ENCODE measurements around the gene RYR1.
"Not testable (repeated sequence)": the region's sequence is repeated elsewhere in the genome, so short reads cannot be mapped to it uniquely, and the experiment has no call there.

The RYR1 gene

DNA sequence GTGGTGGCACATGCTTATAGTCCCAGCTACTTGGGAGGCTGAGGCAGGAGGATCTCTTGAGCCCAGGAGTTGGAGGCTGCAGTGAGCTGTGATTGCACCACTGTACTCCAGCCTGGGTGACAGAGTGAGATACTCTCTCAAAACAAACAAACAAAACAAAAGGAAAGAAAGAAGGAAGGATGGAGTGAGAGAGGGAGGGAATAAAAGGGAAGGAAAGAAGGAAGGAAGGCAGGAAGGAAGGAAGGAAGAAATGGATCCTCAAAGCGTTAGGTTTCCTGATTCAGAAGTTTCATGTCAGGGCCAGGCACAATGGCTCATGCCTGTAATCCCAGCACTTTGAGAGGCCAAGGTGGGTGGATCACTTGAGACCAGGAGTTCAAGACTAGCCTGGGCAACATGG, 84.5 kb downstream of the RYR1 start:
- H3K36me3 ChIP-seq (ENCODE audit: control insufficient read depth, insufficient read depth, low read length); H3K4me1 ChIP-seq (ENCODE audit: control insufficient read depth, insufficient read depth, low read length, poor library complexity, severe bottlenecking); H3K27ac ChIP-seq (ENCODE audit: low read depth, low read length, severe bottlenecking); H3K9me3 ChIP-seq (ENCODE audit: control insufficient read depth, low read length); H3K4me3 ChIP-seq (ENCODE audit: extremely low read depth, insufficient read depth, low read length, poor library complexity, severe bottlenecking): not testable (repeated sequence)
- 88 to 92% methylated on average over 1 of the region's 1 CpG for WGBS, 2 experiments (ENCODE audit: insufficient coverage in 2 of 2)

DNA sequence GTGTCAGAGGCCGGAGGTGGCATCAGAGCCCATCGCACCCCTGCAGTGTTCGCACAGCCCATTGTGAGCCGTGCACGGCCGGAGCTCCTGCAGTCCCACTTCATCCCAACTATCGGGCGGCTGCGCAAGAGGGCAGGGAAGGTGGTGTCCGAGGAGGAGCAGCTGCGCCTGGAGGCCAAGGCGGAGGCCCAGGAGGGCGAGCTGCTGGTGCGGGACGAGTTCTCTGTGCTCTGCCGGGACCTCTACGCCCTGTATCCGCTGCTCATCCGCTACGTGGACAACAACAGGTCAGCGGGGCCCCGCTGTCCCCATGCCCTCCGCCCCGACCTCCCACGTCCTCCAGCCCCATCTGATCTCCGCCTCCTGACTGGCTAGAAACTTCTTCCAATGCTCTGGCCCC, 85.7 kb downstream of the RYR1 start:
- H3K27ac ChIP-seq (ENCODE audit: low read depth, low read length, severe bottlenecking): no peak overlapping the region
- no peaks in the 10 kb centered on the region for H3K36me3 ChIP-seq (ENCODE audit: control insufficient read depth, insufficient read depth, low read length)
- H3K4me3 ChIP-seq (ENCODE audit: extremely low read depth, insufficient read depth, low read length, poor library complexity, severe bottlenecking): no peak overlapping the region
- no peaks in the 10 kb centered on the region for H3K9me3 ChIP-seq (ENCODE audit: control insufficient read depth, low read length)
- no peaks in the 10 kb centered on the region for H3K4me1 ChIP-seq (ENCODE audit: control insufficient read depth, insufficient read depth, low read length, poor library complexity, severe bottlenecking)
- 93 to 95% methylated on average over 23 to 24 of the region's 26 CpGs for WGBS, 2 experiments (ENCODE audit: insufficient coverage in 2 of 2)

DNA sequence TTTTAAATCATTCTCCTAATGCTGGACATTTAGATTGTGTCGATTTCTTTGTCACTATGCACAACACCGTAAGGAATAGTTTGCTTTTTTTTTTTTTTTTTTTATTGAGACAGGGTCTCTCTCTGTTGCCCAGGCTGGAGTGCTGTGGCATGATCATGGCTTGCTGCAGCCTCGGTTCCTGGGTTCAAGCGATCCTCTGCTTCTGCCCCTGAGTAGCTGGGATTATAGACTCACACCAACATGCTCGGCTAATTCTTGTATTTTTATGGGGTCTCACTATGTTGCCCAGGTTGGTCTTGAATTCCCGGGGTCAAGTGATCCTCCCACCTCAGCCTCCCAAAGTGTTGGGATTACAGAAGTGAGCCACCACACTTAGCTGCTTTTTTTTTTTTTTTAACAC, 86.5 kb downstream of the RYR1 start:
- Histone ChIP-seq H3K4me3 (ENCODE audit: extremely low read depth, insufficient read depth, low read length, poor library complexity, severe bottlenecking) (no peak overlapping the region), H3K4me1 (ENCODE audit: control insufficient read depth, insufficient read depth, low read length, poor library complexity, severe bottlenecking) (no peaks in the 10 kb centered on the region), H3K36me3 (ENCODE audit: control insufficient read depth, insufficient read depth, low read length) (no peaks in the 10 kb centered on the region), H3K9me3 (ENCODE audit: control insufficient read depth, low read length) (no peaks in the 10 kb centered on the region), H3K27ac (ENCODE audit: low read depth, low read length, severe bottlenecking) (no peak overlapping the region)
- 87 to 94% methylated on average over 3 to 5 of the region's 6 CpGs for WGBS, 2 experiments (ENCODE audit: insufficient coverage in 2 of 2)

DNA sequence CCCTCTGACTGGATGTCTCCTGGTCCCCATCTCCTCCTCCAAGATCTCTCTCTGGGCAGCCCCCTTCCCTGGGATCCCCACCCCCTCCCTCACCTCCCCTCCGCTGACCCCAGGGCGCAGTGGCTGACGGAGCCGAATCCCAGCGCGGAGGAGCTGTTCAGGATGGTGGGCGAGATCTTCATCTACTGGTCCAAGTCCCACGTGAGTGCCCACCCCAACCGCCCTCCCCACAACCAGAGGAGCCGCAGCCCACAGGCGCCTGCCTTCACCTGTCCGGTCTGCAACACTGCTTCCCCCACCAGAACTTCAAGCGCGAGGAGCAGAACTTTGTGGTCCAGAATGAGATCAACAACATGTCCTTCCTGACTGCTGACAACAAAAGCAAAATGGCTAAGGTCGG, 89.4 kb downstream of the RYR1 start:
- Histone ChIP-seq H3K4me1 (ENCODE audit: control insufficient read depth, insufficient read depth, low read length, poor library complexity, severe bottlenecking) (no peaks in the 10 kb centered on the region), H3K36me3 (ENCODE audit: control insufficient read depth, insufficient read depth, low read length) (no peaks in the 10 kb centered on the region), H3K9me3 (ENCODE audit: control insufficient read depth, low read length) (no peaks in the 10 kb centered on the region), H3K27ac (ENCODE audit: low read depth, low read length, severe bottlenecking) (no peak overlapping the region), H3K4me3 (ENCODE audit: extremely low read depth, insufficient read depth, low read length, poor library complexity, severe bottlenecking) (no peak overlapping the region)
- WGBS, 2 experiments (ENCODE audit: insufficient coverage in 2 of 2): 94 to 96% methylated on average over 12 to 14 of the region's 15 CpGs

DNA sequence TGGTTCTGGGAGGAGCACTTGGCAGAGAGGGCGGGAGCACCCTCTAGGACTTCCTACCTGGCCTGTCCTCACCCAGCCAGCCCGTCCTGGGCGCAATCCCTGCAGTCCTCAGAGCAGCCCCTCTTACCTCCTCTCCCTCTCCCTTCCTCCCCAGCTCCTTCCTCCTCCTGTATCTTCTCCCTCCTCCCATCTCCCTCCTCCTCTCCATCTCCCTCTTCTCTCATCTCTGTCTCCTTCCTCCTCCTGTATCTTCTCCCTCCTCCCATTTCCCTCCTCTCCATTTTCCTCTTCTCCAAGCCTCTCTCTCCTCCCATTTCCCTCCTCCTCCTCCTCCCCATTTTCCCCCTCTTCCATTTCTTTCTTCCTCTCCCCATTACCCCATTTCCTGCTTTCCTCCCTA, 89.8 kb downstream of the RYR1 start:
- WGBS, 2 experiments (ENCODE audit: insufficient coverage in 2 of 2): 87 to 100% methylated on average over 2 to 3 of the region's 3 CpGs
- Histone ChIP-seq H3K9me3 (ENCODE audit: control insufficient read depth, low read length) (no peaks in the 10 kb centered on the region), H3K4me3 (ENCODE audit: extremely low read depth, insufficient read depth, low read length, poor library complexity, severe bottlenecking) (no peak overlapping the region), H3K4me1 (ENCODE audit: control insufficient read depth, insufficient read depth, low read length, poor library complexity, severe bottlenecking) (no peaks in the 10 kb centered on the region), H3K36me3 (ENCODE audit: control insufficient read depth, insufficient read depth, low read length) (no peaks in the 10 kb centered on the region), H3K27ac (ENCODE audit: low read depth, low read length, severe bottlenecking) (no peak overlapping the region)

DNA sequence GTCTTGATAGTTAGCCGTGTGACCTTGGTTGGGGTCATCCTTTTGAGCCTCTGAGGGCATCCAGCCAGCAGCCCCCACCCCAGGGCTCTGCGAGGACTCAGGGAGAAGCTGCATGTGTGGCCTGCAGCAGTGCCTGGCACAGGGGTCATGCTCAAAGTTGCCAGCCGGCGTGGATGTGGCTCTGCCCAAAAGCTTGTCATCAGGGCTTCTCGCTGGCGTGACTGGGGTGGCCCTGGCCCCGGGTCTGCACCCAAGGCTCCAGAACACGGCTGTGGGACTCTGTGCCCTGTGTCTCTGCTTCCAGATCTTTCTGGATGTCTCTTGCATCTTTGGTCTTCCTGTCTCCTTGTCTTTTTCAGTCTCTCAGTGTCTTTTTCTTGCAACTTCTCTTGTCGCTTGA, 90.9 kb downstream of the RYR1 start:
- Histone ChIP-seq H3K9me3 (ENCODE audit: control insufficient read depth, low read length) (no peaks in the 10 kb centered on the region), H3K27ac (ENCODE audit: low read depth, low read length, severe bottlenecking) (no peak overlapping the region), H3K4me1 (ENCODE audit: control insufficient read depth, insufficient read depth, low read length, poor library complexity, severe bottlenecking) (no peaks in the 10 kb centered on the region), H3K36me3 (ENCODE audit: control insufficient read depth, insufficient read depth, low read length) (no peaks in the 10 kb centered on the region), H3K4me3 (ENCODE audit: extremely low read depth, insufficient read depth, low read length, poor library complexity, severe bottlenecking) (no peak overlapping the region)
- 93 to 96% methylated on average over 8 of the region's 9 CpGs for WGBS, 2 experiments (ENCODE audit: insufficient coverage in 2 of 2)

DNA sequence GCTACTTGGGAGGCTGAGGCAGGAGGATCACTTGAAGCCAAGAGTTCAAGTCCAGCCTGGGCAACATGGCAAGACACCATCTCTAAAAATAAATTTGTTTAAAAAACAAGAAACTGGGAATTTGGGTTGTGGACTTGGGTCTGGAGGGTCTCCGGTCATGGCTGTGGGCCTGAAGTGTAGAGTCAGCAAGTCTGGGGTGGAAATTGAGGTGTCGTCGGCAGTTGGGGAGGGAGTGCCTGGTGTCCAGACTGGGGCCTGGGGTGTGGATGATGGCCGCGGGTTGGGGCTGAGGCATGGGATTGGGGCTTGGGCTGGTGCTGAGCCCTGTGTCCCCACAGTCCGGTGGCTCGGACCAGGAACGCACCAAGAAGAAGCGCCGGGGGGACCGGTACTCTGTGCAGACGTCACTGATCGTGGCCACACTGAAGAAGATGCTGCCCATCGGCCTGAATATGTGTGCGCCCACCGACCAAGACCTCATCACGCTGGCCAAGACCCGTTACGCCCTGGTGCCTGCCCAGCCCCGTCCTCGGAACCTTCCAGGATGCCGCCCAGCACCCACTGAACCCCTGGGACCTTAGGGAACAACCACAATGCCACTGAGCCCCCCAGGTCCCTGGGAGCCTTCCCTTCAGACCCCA, 91.6 kb downstream of the RYR1 start:
- Histone ChIP-seq H3K36me3 (ENCODE audit: control insufficient read depth, insufficient read depth, low read length) (no peaks in the 10 kb centered on the region), H3K27ac (ENCODE audit: low read depth, low read length, severe bottlenecking) (no peak overlapping the region), H3K4me1 (ENCODE audit: control insufficient read depth, insufficient read depth, low read length, poor library complexity, severe bottlenecking) (no peaks in the 10 kb centered on the region), H3K9me3 (ENCODE audit: control insufficient read depth, low read length) (no peaks in the 10 kb centered on the region), H3K4me3 (ENCODE audit: extremely low read depth, insufficient read depth, low read length, poor library complexity, severe bottlenecking) (no peak overlapping the region)
- 94 to 97% methylated on average over 17 to 22 of the region's 22 CpGs for WGBS, 2 experiments (ENCODE audit: insufficient coverage in 2 of 2)

DNA sequence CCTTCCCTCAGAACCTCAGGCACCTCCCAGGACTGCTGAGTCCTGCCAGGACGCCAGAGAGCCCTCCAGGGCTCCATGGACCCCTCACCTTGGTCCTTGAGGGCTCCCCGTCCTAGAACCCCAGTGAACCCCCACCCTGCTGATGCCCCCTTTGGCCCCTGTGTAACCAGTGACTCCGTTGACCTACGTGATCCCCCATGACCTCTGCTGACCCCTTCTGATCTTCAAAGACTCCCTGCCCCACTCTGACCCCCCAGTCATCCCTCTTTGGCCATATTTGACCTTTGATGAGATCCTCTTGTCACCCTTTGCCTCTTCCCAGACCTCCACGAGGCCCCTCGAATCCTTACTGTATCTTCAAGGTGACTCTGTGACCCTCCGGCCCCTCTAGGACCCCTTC, 92.9 kb downstream of the RYR1 start:
- H3K36me3 ChIP-seq (ENCODE audit: control insufficient read depth, insufficient read depth, low read length): no peaks in the 10 kb centered on the region
- H3K4me1 ChIP-seq (ENCODE audit: control insufficient read depth, insufficient read depth, low read length, poor library complexity, severe bottlenecking): no peaks in the 10 kb centered on the region
- no peak overlapping the region for H3K4me3 ChIP-seq (ENCODE audit: extremely low read depth, insufficient read depth, low read length, poor library complexity, severe bottlenecking)
- H3K9me3 ChIP-seq (ENCODE audit: control insufficient read depth, low read length): no peaks in the 10 kb centered on the region
- 94 to 100% methylated on average over 4 to 7 of the region's 7 CpGs for WGBS, 2 experiments (ENCODE audit: insufficient coverage in 2 of 2)
- H3K27ac ChIP-seq (ENCODE audit: low read depth, low read length, severe bottlenecking): no peak overlapping the region

DNA sequence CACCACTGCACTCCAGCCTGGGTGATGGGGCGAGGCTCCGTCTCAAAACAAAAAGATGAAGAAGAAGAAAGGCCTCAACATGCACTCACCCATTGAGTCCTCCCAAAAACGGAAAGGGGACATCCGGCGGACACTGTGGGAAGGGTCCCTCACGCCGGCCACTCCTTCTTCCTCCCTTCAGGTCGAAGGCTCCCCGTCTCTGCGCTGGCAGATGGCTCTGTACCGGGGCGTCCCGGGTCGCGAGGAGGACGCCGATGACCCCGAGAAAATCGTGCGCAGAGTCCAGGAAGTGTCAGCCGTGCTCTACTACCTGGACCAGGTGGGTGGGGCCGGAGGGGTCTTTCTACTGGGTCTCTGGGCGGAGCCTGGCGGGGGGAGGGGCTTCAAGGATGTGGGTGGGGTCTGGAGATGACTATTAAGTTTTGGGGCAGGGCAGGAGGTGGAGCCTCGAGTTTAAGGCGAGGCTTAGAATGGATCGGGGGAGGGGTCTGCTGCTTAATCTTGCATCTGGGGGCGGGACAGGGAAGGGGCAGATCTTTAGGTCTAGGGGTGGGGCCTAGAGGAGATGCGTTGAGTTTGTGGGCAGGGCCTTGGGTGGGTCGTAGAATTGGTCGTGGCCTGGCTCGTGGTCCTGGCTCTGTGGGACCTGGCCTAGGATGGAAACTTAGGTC, 94.1 kb downstream of the RYR1 start:
- H3K36me3 ChIP-seq (ENCODE audit: control insufficient read depth, insufficient read depth, low read length): no peaks in the 10 kb centered on the region

DNA sequence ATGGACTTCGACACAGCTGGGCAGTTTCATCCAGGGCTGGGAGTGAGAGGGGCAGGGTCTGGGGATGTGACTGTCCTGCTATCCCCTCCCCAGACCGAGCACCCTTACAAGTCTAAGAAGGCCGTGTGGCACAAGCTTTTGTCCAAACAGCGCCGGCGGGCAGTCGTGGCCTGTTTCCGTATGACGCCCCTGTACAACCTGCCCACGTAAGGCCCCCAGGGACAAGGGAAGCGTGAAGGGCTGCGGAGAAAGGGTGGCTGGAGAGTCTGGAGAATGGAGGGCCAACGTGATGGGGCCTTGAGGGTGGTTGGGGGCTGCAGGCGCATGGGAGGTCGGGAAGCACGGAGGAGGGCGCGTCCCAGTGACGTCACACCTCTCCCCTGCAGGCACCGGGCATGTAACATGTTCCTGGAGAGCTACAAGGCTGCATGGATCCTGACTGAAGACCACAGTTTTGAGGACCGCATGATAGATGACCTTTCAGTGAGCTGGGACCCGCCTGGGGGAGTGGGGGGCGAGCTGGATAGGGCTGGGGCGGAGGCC, 94.8 kb downstream of the RYR1 start:
- Histone ChIP-seq H3K4me1 (ENCODE audit: control insufficient read depth, insufficient read depth, low read length, poor library complexity, severe bottlenecking) (no peaks in the 10 kb centered on the region), H3K27ac (ENCODE audit: low read depth, low read length, severe bottlenecking) (no peak overlapping the region), H3K36me3 (ENCODE audit: control insufficient read depth, insufficient read depth, low read length) (no peaks in the 10 kb centered on the region), H3K4me3 (ENCODE audit: extremely low read depth, insufficient read depth, low read length, poor library complexity, severe bottlenecking) (no peak overlapping the region), H3K9me3 (ENCODE audit: control insufficient read depth, low read length) (no peaks in the 10 kb centered on the region)
- 90 to 97% methylated on average over 19 to 23 of the region's 24 CpGs for WGBS, 2 experiments (ENCODE audit: insufficient coverage in 2 of 2)

More for the DNA sequence above, 94.1 kb downstream of the RYR1 start:
- 90 to 95% methylated on average over 19 to 30 of the region's 32 CpGs for WGBS, 2 experiments (ENCODE audit: insufficient coverage in 2 of 2)
- no peaks in the 10 kb centered on the region for H3K9me3 ChIP-seq (ENCODE audit: control insufficient read depth, low read length)
- no peak overlapping the region for H3K27ac ChIP-seq (ENCODE audit: low read depth, low read length, severe bottlenecking)
- H3K4me1 ChIP-seq (ENCODE audit: control insufficient read depth, insufficient read depth, low read length, poor library complexity, severe bottlenecking): no peaks in the 10 kb centered on the region
- no peak overlapping the region for H3K4me3 ChIP-seq (ENCODE audit: extremely low read depth, insufficient read depth, low read length, poor library complexity, severe bottlenecking)

DNA sequence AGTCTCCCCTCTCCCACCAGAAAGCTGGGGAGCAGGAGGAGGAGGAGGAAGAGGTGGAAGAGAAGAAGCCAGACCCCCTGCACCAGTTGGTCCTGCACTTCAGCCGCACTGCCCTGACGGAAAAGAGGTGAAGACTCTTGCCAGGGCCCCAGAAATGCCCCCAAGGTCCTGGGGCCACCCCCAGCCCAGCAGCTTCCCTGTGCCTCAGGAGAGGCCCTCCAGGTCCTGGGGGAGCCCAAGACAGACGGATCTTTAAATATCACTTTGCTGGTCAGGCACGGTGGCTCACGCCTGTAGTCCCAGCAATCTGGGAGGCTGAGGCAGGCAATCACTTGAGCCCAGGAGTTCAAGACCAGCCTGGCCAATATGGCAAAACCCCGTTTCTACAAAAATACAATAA, 95.4 kb downstream of the RYR1 start:
- Histone ChIP-seq H3K27ac (ENCODE audit: low read depth, low read length, severe bottlenecking) (no peak overlapping the region), H3K4me3 (ENCODE audit: extremely low read depth, insufficient read depth, low read length, poor library complexity, severe bottlenecking) (no peak overlapping the region), H3K36me3 (ENCODE audit: control insufficient read depth, insufficient read depth, low read length) (no peaks in the 10 kb centered on the region), H3K4me1 (ENCODE audit: control insufficient read depth, insufficient read depth, low read length, poor library complexity, severe bottlenecking) (no peaks in the 10 kb centered on the region), H3K9me3 (ENCODE audit: control insufficient read depth, low read length) (no peaks in the 10 kb centered on the region)
- WGBS, 2 experiments (ENCODE audit: insufficient coverage in 2 of 2): 85 to 100% methylated on average over 4 to 5 of the region's 6 CpGs

All from mesodermal cell (in vitro differentiated cells).